HG02763 (cell line): ENCODE data around the gene FAM227B.

ENCODE experiments used
- ATAC-seq: cut with Tn5 transposase; IDR thresholded peaks from one replicate; pipeline ENCODE4 v1.9.1; 2021; ENCODE audit warnings: mild to moderate bottlenecking, moderate library complexity; ENCODE audit not compliant: unreplicated experiment

FAM227B gene

DNA sequence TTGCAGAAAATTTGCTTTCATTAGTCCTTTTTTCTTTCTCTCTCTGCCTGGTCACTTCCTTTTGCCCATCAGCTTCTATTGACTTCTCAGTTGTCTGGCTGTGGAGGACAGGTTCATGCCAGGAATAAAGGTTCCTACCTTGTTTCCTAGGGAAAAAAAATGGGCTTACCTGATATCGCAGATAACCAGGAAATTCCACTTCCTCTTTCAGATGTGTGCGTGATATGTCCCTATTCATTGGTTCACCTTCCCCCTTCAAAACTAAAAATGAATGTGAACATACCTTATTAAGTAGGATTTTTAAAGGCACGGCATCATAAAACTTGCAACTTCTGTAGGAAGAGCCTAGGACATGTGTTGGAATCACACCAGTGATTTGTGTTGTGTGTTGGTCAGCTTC is 317.6 kb downstream of the FAM227B start:
- no peak for ATAC-seq

DNA sequence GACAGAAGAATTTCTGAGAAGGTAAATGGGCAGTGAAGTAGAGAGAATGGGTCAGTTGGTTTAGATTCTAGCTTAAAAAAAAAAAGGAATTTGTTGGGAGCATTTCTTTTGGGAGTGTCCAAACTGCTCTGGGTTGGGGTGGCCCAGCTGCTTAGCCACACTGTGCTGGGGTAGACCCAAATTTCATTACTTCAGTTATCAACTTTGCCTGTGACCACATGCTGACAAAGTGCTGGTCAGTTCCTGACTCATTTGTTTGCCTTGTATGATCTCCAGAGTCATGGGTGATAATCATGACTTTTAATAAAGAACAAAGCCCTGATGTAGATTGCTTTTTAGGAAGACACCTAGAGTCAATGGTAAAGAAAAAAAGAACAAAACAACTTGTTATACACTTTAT is 319.1 kb downstream of the FAM227B start:
- no peak for ATAC-seq

DNA sequence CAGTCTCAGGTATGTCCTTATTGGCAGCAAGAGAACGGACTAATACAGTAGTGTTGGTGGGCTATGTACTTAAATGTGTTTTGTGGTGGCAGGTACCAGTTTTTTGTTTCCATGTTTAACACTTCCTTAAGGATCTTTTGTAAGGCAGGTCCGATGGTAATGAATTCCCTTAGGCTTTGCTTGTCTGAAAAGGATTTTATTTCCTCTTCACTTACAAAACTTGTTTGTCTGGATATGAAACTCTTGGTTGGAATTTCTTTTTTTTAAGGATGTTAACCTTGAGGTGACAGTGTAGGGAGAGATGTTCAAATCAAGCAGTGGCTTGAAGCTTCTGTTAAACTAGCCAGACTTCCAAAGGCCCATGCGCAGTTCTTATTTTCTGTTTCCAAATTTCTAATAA is 319.8 kb downstream of the FAM227B start:
- ATAC-seq, result no peak

DNA sequence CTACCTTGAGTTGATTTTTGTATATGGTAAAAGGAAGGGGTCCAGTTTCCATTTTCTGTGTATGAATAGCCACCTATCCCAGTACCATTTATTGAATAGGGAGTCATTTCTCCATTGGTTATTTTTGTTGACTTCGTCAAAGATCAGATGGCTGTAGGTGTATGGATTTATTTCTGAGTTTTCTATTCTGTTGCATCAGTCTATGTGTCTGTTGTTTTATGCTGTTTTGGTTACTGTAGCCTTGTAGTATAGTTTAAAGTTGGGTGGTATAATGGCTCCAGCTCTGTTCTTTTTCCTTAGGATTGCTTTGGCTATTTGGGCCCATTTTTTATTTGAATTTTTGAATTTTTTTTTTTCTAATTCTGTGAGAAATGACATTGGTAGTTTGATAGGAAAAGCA is 323.0 kb downstream of the FAM227B start:
- no peak for ATAC-seq

DNA sequence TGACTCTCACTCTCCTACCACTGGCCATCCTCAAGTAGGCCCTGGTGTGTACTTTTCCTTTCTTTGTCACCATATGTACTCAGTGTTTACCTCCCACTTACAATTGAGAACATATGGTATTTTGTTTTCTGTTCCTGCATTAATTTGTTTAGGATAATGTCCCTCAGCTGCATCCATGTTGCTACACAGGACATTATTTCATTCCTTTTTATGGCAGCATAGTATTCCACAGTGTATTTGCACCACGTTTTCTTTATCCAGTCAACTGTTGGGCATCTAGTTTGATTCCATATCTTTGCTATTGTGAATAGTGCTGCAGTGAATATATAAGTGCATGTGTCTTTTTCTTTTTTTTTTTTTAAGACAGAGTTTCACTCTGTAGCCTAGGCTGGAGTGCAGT is 324.4 kb downstream of the FAM227B start:
- no peak for ATAC-seq

DNA sequence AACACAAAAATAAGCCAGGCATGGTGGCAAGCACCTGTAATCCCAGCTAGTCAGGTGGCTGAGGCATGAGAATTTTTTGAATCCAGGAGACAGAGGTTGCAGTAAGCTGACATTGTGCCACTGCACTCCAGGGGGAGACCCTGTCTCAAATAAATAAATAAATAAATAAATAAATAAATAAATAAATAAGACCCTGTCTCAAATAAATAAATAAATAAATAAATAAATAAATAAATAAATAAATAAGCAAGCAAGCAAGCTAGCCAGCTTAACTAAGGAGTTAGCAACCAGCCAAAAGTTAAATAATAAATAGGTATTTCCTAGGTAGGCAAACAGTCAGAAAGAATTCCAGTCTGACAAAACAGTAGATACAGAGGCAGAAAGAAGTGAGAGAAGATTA is 326.7 kb downstream of the FAM227B start:
- ATAC-seq, result no peak

DNA sequence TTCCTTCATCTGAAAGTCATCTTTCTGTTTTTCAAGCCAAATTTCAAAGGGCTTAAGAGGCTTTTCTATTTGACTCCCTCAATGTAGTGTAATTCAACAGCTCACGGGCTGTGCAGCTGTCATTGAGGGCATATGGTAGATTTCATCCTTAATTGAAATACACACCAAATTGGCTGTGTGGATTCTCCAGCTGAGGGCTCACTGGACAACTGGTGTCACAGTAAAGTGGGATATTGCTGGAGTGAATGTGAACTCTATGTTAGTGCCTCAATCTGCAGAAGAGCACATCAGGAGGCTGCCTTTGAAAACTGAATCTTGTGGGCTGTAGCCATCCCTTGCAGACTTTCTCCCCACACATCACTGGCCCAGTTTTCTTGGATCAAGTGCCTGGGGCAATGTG is 330.4 kb downstream of the FAM227B start:
- ATAC-seq, result no peak

DNA sequence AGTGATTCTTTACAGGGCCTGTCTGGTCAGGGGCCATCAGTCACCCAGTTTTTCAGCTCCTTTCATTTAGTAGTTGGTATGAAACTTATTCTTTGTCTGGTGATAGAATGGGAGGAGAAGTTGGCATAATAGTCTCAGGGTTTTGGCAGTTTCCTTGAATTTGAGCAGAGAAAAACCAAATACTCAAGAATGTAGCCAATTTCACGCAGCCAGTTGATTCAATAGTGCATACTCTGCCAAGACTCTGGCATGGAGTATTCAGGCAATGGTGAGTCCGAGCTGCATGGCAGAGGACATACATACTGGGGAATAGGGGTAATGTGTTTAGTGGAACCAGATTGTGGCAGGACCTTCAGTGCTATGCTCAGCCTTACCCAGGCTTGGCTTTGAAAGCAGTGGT is 332.2 kb downstream of the FAM227B start:
- ATAC-seq, result no peak

DNA sequence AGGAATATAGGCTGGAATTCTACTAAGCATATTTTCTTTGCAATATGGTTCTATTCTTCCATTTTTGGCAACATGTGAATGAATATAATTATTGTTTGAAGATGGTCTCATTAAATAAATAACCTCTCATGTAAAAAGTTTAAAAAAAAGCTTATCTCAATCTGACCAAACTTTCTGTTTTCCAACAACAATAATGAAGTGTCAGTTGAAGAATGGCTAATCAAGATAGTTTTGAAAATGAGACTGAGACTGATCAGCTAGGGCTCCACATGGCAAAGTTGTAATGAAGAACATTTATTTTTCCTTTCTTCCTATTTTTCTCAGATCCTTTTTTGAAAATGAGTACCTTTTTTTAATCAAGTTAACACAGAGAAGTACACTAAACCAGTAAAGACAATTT is 333.1 kb downstream of the FAM227B start:
- ATAC-seq, result no peak

DNA sequence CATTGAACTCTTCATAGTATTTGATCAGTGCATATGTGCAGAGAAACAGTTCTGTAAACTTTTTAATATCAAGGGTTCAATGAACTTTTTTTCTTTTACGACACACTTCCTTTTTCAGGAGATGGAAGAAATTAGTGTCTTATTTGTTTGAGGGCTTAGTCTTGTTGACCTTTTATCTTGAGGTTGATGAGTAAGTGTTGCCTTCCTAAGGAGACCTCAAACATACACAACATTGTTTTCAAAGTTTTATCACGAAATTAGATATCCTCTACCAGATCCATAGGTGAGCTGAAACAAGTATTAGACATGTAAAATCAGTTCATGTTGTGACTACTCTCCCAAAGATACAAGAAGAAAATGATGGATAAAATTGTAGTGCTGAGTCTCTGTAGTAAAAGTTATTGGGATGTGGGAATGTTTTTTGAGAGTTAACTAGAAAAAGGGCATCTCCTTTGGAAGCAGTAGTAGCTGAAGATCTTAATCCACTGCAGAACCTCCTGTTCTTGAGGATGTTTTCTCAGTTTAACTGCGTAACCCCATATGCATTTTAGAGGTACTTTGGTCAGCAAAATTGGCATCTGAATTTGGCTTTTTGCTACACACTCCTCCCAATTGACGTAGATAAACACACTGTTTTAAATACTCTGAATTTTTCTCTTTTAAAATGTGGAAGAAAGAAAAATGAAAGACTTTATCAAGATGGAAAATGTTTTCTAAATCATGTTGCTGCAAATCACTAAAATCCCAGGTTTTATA is 333.8 kb downstream of the FAM227B start:
- no peak for ATAC-seq

DNA sequence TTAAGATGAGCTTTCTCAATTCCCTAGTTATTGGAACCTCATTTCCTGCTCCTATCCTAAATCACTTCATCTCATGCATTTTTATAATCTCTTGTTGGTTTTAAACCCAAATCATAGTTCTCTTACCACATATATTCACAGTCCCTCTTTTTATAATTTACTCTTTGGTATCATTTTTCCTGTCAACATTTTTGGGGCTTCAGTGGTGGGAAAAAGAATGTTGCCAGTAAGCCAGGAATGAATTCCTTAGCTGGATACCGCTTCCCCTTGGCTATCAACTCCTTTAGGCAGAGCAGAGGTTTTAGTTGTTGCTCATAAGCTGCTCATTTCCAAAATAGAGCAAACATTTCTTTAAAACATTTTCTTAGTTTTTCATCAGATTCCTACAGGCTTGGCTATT is 338.3 kb downstream of the FAM227B start:
- no peak for ATAC-seq

DNA sequence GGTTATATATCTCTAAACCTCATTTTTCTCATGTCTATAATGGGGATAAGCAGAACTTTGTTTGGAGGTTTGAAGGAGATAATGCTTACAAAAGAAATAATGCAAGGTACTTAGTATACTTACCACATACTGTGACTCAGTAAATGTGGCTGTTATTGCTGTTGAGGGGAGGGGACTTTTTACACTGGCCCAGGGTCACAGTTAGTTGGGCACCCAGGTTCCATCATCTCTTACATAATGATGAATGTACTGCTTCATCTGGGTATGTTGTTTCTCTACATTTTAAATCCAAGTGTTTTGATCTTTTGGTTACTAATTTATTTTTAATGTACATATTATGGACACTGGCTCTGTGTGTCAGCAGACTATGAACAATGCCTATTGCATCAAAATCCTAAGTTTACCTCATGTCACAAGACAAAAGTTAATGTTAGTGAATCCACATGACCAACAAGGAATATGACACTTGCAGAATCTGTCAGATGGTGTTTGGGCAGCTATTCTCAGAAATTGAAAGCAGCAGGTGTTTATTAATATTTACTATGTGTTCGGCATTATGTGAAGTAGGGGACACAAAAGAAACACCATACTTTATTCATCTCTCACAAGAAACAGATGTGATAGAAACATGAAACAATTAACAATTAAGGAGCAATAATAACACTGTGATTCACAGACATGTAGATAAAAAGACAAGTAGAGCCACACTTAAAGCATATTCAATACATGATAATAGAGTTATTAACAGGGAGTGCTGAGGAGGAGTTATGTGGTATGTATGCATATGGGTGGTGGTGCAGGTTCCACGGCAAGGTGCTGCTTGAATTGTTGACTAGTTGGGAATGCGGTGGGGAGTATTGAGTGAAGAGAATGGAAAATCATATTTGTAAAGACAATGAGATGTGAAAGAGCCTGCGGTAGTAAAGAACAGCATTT is 340.8 kb downstream of the FAM227B start:
- ATAC-seq, result no peak

DNA sequence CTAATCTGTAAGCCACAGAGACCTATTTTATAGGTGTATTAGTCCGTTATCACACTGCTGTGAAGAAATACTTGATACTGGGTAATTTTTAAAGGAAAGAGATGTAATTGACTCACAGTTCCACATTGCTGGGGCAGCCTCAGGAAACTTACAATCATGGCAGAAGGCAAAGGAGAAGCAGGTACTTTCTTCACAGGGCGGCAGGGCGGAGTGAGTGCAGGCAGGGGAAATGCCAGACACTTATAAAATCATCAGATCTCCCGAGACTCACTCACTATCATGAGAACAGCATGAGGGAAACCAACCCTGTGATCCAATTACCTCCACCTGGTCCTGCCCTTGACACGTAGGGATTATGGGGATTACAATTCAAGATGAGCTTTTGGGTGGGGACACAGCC is 341.9 kb downstream of the FAM227B start:
- ATAC-seq, result no peak
